ENCODE measurements around the gene ZNF746. TPM values are rescaled to one million over a fixed set of nuclear protein-coding genes. Genes with fewer than 3 reads are reported as not detected.
A peak's percentile ranks its signal among the peaks of the same experiment; 100 is the strongest.

The ZNF746 gene
- total and polyA plus RNA-seq, 2 of the 13 experiments (the other 11 are each of a cell fraction or from before 2014, with no cell fraction given), result 3.8 to 8.1 TPM

DNA sequence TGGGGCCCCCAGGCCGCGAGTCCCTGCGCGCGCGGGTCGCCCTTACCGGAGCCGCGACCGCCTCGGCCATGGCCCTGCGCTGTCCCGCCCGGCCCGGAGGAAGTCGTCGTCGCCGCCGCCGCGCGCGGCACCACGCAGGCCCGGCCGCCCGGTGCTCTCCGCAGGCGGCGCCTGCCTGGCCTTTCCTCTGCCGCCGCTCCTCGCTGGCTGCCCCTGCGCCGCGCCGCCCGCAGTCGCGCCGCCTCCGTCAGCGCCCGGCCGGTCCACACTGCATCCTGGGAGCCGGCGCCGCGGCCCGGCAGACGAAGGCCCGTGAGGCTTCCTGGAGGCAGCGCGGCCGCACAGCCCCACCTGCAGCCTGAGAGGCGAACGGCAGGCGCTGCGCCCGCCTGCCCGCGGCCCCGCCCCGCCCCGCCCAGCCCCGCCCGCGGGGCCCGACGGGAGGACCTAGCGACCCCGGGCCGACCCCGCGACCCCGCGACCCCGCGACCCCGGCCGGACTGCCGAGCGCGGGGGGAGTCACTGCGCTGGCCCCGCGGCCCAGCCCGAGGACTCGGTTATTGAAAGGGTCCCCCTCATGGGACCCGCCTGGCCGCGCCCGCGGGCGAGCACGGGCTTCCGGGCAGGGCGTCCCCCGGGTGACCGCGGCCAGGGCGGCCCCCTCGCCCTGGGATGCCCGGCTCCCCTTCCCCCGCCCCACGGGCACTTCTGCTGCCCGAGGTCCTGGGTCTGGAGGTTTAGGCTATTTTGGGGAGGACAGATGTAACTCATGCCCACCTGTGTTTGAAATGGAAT lies at the start of gene ZNF746 (continued):
- TF ChIP-seq ZNF784 (CRISPR knock-in tag; IDR thresholded peaks at IDR 0.05; ENCODE audit: borderline replicate concordance) (peak; percentile 66; the same call in 1 of the 2 replicates), ZMYM3 (CRISPR knock-in tag; IDR thresholded peaks at IDR 0.05) (no peak), ZNF674 (CRISPR knock-in tag; IDR thresholded peaks at IDR 0.05; ENCODE audit: low read depth) (no peak), POLR2G (IDR thresholded peaks at IDR 0.05; ENCODE audit: low read depth, low read length) (peak; percentile 60; the same call in 1 of the 2 replicates), RELA (CRISPR knock-in tag; IDR thresholded peaks at IDR 0.05) (no peak), MTA3 (CRISPR knock-in tag; IDR thresholded peaks at IDR 0.05) (no peak), NR2C2 (CRISPR knock-in tag; IDR thresholded peaks at IDR 0.05; ENCODE audit: borderline replicate concordance) (peak; percentile 87), CCAR2 (optimal IDR thresholded peaks at IDR 0.05; ENCODE audit: low read depth, low read length) (no peak), CAMTA2 (CRISPR knock-in tag; IDR thresholded peaks at IDR 0.05; ENCODE audit: borderline replicate concordance) (no peak), CEBPB (IDR thresholded peaks at IDR 0.05; ENCODE audit: borderline replicate concordance, low read depth, low read length) (no peak), HNF4G (IDR thresholded peaks at IDR 0.05; ENCODE audit: borderline replicate concordance, low read depth, low read length) (peak; percentile 22; the same call in 1 of the 2 replicates), HNF4G (CRISPR knock-in tag; IDR thresholded peaks at IDR 0.05; ENCODE audit: borderline replicate concordance, low read depth) (no peak), SKIL (CRISPR knock-in tag; IDR thresholded peaks at IDR 0.05; ENCODE audit: borderline replicate concordance) (no peak), HDAC1 (CRISPR knock-in tag; IDR thresholded peaks at IDR 0.05) (no peak; the same call in 1 of the 2 replicates), PATZ1 (CRISPR knock-in tag; IDR thresholded peaks at IDR 0.05) (peak; percentile 29; the same call in 1 of the 2 replicates), ZNF564 (CRISPR knock-in tag; IDR thresholded peaks at IDR 0.05) (no peak), SPEN (CRISPR knock-in tag; IDR thresholded peaks at IDR 0.05; ENCODE audit: low read depth) (peak; percentile 55; the same call in 1 of the 2 replicates), SRSF1 (optimal IDR thresholded peaks at IDR 0.05; ENCODE audit: low read depth, low read length) (no peak), SOX5 (CRISPR knock-in tag; IDR thresholded peaks at IDR 0.05; ENCODE audit: borderline replicate concordance) (no peak), BORCS8-MEF2B (CRISPR knock-in tag; IDR thresholded peaks at IDR 0.05) (no peak)
- TF ChIP-seq, protein P1, sequence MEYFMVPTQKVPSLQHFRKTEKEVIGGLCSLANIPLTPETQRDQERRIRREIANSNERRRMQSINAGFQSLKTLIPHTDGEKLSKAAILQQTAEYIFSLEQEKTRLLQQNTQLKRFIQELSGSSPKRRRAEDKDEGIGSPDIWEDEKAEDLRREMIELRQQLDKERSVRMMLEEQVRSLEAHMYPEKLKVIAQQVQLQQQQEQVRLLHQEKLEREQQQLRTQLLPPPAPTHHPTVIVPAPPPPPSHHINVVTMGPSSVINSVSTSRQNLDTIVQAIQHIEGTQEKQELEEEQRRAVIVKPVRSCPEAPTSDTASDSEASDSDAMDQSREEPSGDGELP (IDR thresholded peaks at IDR 0.05; ENCODE audit: borderline replicate concordance, low read depth), result no peak
